NB4 (cell line): Measurements from ENCODE around the gene ZNF775.

Experiments
- DNase-seq: peaks from one replicate; pipeline ENCODE4 v3.0.0; 2010; ENCODE audit warnings: low read depth
- H3K4me3 ChIP-seq: one replicate; pipeline ENCODE4 v1.5.1; 2011; ENCODE audit warnings: mild to moderate bottlenecking, low read depth, low read length, moderate library complexity
- MYC ChIP-seq: IDR thresholded peaks from 2 replicates; pipeline ENCODE4 v1.6.1; 2011; ENCODE audit warnings: low read depth, low read length
- POLR2A ChIP-seq: IDR thresholded peaks from 2 replicates; pipeline ENCODE4 v1.6.1; 2011; ENCODE audit warnings: mild to moderate bottlenecking; ENCODE audit not compliant: insufficient read length; ENCODE audit errors: extremely low read depth
- TF ChIP-seq, protein P1 (sequence below): IDR thresholded peaks from 2 replicates; pipeline ENCODE4 v1.6.1; 2011; ENCODE audit warnings: low read depth, low read length
- TF ChIP-seq, protein P2 (sequence below): IDR thresholded peaks from one replicate; pipeline ENCODE4 v1.5.1; 2012; ENCODE audit warnings: low read depth, low read length

The ZNF775 gene

DNA sequence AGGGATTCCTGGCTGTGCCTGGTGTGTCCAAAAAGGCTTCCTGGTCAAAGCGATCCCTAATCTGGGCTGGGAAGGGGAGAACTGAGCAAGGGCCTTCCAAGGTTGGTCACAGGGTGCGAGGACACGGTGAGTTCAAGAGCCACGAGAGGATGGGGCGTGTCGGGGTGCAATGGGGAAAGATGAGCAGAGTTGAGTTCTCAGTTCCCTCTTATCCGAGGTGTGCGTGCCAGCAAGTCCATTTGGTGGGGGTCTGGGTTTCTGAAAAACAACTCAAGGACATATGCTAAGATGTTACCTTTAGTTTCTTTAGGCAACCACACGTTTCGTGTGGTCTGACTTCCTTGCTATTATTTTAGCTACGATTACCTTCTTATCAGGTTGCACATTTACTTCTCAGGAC is 1.3 kb downstream of the ZNF775 start:
- TF ChIP-seq, protein P1, sequence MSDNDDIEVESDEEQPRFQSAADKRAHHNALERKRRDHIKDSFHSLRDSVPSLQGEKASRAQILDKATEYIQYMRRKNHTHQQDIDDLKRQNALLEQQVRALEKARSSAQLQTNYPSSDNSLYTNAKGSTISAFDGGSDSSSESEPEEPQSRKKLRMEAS: no peak
- TF ChIP-seq POLR2A (no peak), MYC (no peak)
- TF ChIP-seq, protein P2, sequence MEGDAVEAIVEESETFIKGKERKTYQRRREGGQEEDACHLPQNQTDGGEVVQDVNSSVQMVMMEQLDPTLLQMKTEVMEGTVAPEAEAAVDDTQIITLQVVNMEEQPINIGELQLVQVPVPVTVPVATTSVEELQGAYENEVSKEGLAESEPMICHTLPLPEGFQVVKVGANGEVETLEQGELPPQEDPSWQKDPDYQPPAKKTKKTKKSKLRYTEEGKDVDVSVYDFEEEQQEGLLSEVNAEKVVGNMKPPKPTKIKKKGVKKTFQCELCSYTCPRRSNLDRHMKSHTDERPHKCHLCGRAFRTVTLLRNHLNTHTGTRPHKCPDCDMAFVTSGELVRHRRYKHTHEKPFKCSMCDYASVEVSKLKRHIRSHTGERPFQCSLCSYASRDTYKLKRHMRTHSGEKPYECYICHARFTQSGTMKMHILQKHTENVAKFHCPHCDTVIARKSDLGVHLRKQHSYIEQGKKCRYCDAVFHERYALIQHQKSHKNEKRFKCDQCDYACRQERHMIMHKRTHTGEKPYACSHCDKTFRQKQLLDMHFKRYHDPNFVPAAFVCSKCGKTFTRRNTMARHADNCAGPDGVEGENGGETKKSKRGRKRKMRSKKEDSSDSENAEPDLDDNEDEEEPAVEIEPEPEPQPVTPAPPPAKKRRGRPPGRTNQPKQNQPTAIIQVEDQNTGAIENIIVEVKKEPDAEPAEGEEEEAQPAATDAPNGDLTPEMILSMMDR: no peak
- peak overlapping the region; percentile 78 for H3K4me3 ChIP-seq
- no peak for DNase-seq

DNA sequence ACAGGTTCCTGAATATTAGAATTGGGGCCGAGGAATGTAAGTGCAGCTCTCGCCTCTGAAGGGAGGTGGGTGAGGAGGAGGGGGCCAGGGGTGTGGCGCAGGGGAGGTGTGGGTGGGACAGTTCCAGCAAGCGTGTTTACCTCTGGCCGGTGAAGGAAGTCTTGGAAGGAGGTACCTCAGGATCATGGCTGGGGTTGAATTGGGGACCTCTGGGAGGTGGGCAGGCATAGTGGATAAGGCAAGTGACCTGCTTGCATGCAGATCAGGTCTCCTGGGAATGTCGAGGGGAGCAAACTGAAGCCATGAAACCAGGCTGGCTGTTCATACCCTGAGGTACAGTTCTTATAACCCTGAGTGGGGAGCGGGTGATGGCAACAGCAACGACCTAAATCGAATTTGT is 2.0 kb downstream of the ZNF775 start:
- no peak overlapping the region for H3K4me3 ChIP-seq
- DNase-seq: no peak
- TF ChIP-seq MYC: no peak
- no peak for TF ChIP-seq POLR2A
- TF ChIP-seq, protein P2: no peak
- TF ChIP-seq, protein P1: no peak

DNA sequence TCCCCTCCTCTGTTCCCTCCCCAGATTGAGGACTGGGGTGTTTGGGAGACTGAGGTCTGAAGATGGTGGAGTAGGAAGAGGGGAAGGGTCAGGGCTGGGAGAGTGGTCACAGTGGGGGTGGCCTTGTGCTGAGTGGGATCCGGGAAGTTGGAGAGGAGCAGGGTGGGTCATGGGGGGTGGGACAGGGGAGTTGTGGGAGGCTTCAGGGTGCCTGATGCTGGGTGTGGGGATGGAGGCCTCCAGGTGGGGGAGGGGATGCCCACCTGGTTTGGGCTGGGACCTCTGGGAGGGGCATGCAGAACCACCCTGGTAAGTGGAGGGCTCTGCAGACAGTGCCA is 2.6 kb downstream of the ZNF775 start:
- H3K4me3 ChIP-seq: no peak overlapping the region
- TF ChIP-seq POLR2A (no peak), MYC (no peak)
- TF ChIP-seq, protein P2: no peak
- TF ChIP-seq, protein P1: no peak
- DNase-seq: no peak

DNA sequence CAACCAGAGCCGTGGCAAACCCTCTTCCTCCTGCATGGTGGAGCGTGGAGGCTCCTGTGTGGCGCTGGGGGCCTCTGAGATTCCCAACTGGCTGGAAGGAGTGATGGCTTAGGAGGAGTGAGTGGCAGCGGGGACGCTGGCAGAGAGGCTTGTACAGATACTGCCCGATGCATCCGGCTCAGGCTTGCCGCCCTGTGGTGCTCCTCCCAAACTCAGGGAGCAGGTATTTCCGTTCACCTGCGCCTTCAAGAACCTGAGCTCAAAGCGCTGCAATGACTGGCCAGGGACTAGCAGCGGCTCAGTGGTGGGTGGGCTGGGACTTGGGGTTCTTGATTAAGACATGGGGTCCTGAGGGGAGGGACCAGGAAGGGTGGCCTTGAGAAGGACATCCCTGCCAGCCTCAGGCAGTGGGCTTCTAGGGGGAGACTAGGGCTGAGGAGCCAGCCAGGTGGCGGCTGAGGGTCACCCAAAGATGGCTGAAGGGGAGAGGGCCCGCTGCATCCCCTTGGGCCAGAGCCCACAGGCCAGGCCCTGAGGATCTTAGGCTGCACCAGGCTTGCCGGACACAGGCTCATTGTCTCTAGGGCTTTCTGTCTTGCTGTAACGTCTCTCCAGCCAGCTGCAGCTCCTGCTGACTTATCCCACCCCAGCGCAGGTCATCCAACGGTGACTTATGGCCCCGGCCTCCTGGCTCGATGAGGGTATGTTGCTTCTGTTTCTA is 3.2 kb downstream of the ZNF775 start:
- TF ChIP-seq POLR2A: no peak
- TF ChIP-seq, protein P2: no peak
- TF ChIP-seq MYC: no peak
- TF ChIP-seq, protein P1: no peak
- no peak for DNase-seq
- no peak overlapping the region for H3K4me3 ChIP-seq

DNA sequence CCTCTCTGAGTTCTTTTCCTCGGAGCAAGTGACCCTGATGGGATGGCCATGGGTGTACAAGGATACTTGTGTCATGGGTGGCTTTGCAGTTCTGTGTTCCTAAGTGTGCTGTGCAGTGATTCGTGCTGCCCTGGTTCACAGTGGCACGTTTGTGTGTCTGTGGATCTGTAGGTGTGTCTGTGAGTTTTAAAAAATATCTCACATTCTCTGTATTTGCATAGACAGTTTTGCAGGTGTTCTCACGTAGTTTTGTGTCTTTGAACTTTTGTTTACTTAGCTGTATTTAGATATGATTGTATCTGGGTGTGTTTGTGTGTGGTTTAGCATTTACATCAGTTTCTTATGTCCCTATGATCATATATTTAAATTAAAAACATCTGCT is 3.7 kb downstream of the ZNF775 start:
- H3K4me3 ChIP-seq: no peak overlapping the region
- TF ChIP-seq POLR2A (no peak), MYC (no peak)
- TF ChIP-seq, protein P1: no peak
- TF ChIP-seq, protein P2: no peak
- no peak for DNase-seq
